GM12892 (cell line): ENCODE data around the gene ANK2.

Experiments
- POLR2A ChIP-seq: IDR thresholded peaks from 2 replicates; pipeline ENCODE4 v1.6.1; 2011; ENCODE audit warnings: low read depth, low read length, control low read depth
- TAF1 ChIP-seq: IDR thresholded peaks from 2 replicates; pipeline ENCODE4 v1.6.1; 2011; ENCODE audit warnings: low read depth, mild to moderate bottlenecking, control low read depth, low read length, borderline replicate concordance

DNA sequence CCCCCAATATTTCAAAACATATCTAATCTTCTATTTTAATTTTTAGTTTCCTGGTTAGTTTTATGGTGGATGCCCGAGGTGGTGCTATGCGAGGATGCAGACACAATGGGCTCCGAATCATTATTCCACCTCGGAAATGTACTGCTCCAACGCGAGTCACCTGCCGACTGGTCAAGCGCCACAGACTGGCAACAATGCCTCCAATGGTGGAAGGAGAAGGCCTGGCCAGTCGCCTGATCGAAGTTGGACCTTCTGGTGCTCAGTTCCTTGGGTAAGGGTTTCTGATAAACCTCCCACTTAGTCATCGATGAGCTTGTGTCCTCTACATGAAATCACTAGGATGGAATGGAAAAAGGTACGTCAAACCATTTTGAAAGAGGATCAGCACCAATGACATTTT, 280.7 kb downstream of the ANK2 start:
- TF ChIP-seq TAF1 (no peak), POLR2A (no peak)
